Measurements from ENCODE around the gene KIF26A.

The KIF26A gene

GRCh38 chr14:104112609-104113571, 25.5 kb upstream of the KIF26A start:
- no peak for DNase-seq (ENCODE audit: extremely low read depth in 1 of 2, low read depth in 1 of 2)

GRCh38 chr14:104113631-104114420, 24.6 kb upstream of the KIF26A start:
- no peak for DNase-seq (ENCODE audit: extremely low read depth in 1 of 2, low read depth in 1 of 2)

GRCh38 chr14:104114421-104115130, 23.8 kb upstream of the KIF26A start:
- no peak for DNase-seq (ENCODE audit: extremely low read depth in 1 of 2, low read depth in 1 of 2)

GRCh38 chr14:104115131-104115600, 23.2 kb upstream of the KIF26A start:
- DNase-seq (ENCODE audit: extremely low read depth in 1 of 2, low read depth in 1 of 2), result no peak

GRCh38 chr14:104115691-104116287, 22.6 kb upstream of the KIF26A start:
- DNase-seq (ENCODE audit: extremely low read depth in 1 of 2, low read depth in 1 of 2), result no peak

- DNase-seq (ENCODE audit: extremely low read depth in 1 of 2, low read depth in 1 of 2), result no peak
These were observed 22.1 kb upstream of the KIF26A start for GRCh38 chr14:104116288-104116755.

GRCh38 chr14:104116756-104117340, 21.5 kb upstream of the KIF26A start:
- DNase-seq (ENCODE audit: extremely low read depth in 1 of 2, low read depth in 1 of 2), result no peak

- DNase-seq (ENCODE audit: extremely low read depth in 1 of 2, low read depth in 1 of 2), result no peak
These were observed 20.9 kb upstream of the KIF26A start for GRCh38 chr14:104117341-104118005.

GRCh38 chr14:104118006-104118844, 20.2 kb upstream of the KIF26A start:
- no peak for DNase-seq (ENCODE audit: extremely low read depth in 1 of 2, low read depth in 1 of 2)

GRCh38 chr14:104119119-104119487, 19.3 kb upstream of the KIF26A start:
- DNase-seq (ENCODE audit: extremely low read depth in 1 of 2, low read depth in 1 of 2), result no peak

- DNase-seq (ENCODE audit: extremely low read depth in 1 of 2, low read depth in 1 of 2), result no peak
These were observed 18.7 kb upstream of the KIF26A start for GRCh38 chr14:104119488-104120251.

- no peak for DNase-seq (ENCODE audit: extremely low read depth in 1 of 2, low read depth in 1 of 2)
These were observed 18.1 kb upstream of the KIF26A start for GRCh38 chr14:104120281-104120741.

- no peak for DNase-seq (ENCODE audit: extremely low read depth in 1 of 2, low read depth in 1 of 2)
These were observed 17.2 kb upstream of the KIF26A start for GRCh38 chr14:104121142-104121541.

GRCh38 chr14:104123879-104124278, 14.5 kb upstream of the KIF26A start:
- no peak for DNase-seq (ENCODE audit: extremely low read depth in 1 of 2, low read depth in 1 of 2)

- DNase-seq (ENCODE audit: extremely low read depth in 1 of 2, low read depth in 1 of 2), result no peak
These were observed 13.4 kb upstream of the KIF26A start for GRCh38 chr14:104125011-104125410.

- no peak for DNase-seq (ENCODE audit: extremely low read depth in 1 of 2, low read depth in 1 of 2)
These were observed 11.6 kb upstream of the KIF26A start for GRCh38 chr14:104126753-104127152.

- DNase-seq (ENCODE audit: extremely low read depth in 1 of 2, low read depth in 1 of 2), result no peak
These were observed 9.4 kb upstream of the KIF26A start for GRCh38 chr14:104128981-104129380.

- no peak for DNase-seq (ENCODE audit: extremely low read depth in 1 of 2, low read depth in 1 of 2)
These were observed 8.8 kb upstream of the KIF26A start for GRCh38 chr14:104129556-104129955.
